SK-N-SH treated with all-trans-retinoic acid at 6 μM for 48 hours (cell line): ENCODE results near the gene TOR1A.
"Not testable (repeated sequence)": the region's sequence is repeated elsewhere in the genome, so short reads cannot be mapped to it uniquely, and the experiment has no call there.

ENCODE experiments used
- ATAC-seq: fragments of 200-7000 bp; cut with Tn5 transposase; 3 replicates; pipeline ENCODE4 v1.9.1; 2020; ENCODE audit warnings: mild to moderate bottlenecking, moderate library complexity
- ARNTL ChIP-seq: fragments of 450-650 bp; formaldehyde crosslinking; IDR thresholded peaks from 2 replicates; pipeline ENCODE4 v1.5.0; 2020; ENCODE audit warnings: low read depth, mild to moderate bottlenecking, moderate library complexity, borderline replicate concordance
- BACH2 ChIP-seq: fragments of 250-450 bp; sonication (Bioruptor Pico); IDR thresholded peaks from 2 replicates; pipeline ENCODE4 v1.9.0; 2021; ENCODE audit warnings: mild to moderate bottlenecking, borderline replicate concordance
- CREB5 ChIP-seq: fragments of 250-450 bp; sonication (Bioruptor Pico); IDR thresholded peaks from 2 replicates; pipeline ENCODE4 v1.5.1; 2020; ENCODE audit warnings: low read depth, mild to moderate bottlenecking, moderate library complexity
- CSDC2 ChIP-seq: fragments of 250-450 bp; sonication (Bioruptor Pico); IDR thresholded peaks from 2 replicates; pipeline ENCODE4 v1.5.0; 2020; ENCODE audit warnings: mild to moderate bottlenecking, moderate library complexity
- CSRNP3 ChIP-seq: fragments of 250-450 bp; sonication (Bioruptor Pico); IDR thresholded peaks from 2 replicates; pipeline ENCODE4 v1.5.1; 2021; ENCODE audit warnings: mild to moderate bottlenecking, moderate library complexity
- GLIS3 ChIP-seq: fragments of 250-450 bp; sonication (Bioruptor Pico); IDR thresholded peaks from 2 replicates; pipeline ENCODE4 v1.5.0; 2020; ENCODE audit warnings: mild to moderate bottlenecking, moderate library complexity
- ISL1 ChIP-seq: fragments of 250-450 bp; sonication (Bioruptor Pico); IDR thresholded peaks from 2 replicates; pipeline ENCODE4 v2.1.2; 2022; ENCODE audit warnings: mild to moderate bottlenecking, moderate library complexity
- PATZ1 ChIP-seq: fragments of 250-450 bp; sonication (Bioruptor Pico); IDR thresholded peaks from 2 replicates; pipeline ENCODE4 v1.8.0; 2020; ENCODE audit warnings: mild to moderate bottlenecking, moderate library complexity, borderline replicate concordance
- POU6F1 ChIP-seq: fragments of 250-450 bp; sonication (Bioruptor Pico); IDR thresholded peaks from 2 replicates; pipeline ENCODE4 v1.8.0; 2021; ENCODE audit warnings: low read depth, mild to moderate bottlenecking, moderate library complexity, borderline replicate concordance
- PPARA ChIP-seq: fragments of 250-450 bp; sonication (Bioruptor Pico); IDR thresholded peaks from 2 replicates; pipeline ENCODE4 v1.5.0; 2020; ENCODE audit warnings: mild to moderate bottlenecking, borderline replicate concordance
- RARB ChIP-seq: fragments of 250-450 bp; sonication (Bioruptor Pico); IDR thresholded peaks from 2 replicates; pipeline ENCODE4 v1.8.0; 2021; ENCODE audit warnings: mild to moderate bottlenecking, moderate library complexity
- SNAI2 ChIP-seq: fragments of 250-450 bp; sonication (Bioruptor Pico); IDR thresholded peaks from 2 replicates; pipeline ENCODE4 v1.5.0; 2020; ENCODE audit warnings: mild to moderate bottlenecking, moderate library complexity
- TCF4 ChIP-seq: fragments of 250-450 bp; sonication (Bioruptor Pico); IDR thresholded peaks from 2 replicates; pipeline ENCODE4 v1.8.0; 2021; ENCODE audit warnings: mild to moderate bottlenecking, moderate library complexity, borderline replicate concordance
- ZC3H10 ChIP-seq: fragments of 250-450 bp; sonication (Bioruptor Pico); IDR thresholded peaks from 2 replicates; pipeline ENCODE4 v1.5.1; 2021; ENCODE audit warnings: mild to moderate bottlenecking, moderate library complexity
- ZFP3 ChIP-seq: fragments of 250-450 bp; sonication (Bioruptor Pico); IDR thresholded peaks from 2 replicates; pipeline ENCODE4 v1.5.0; 2020; ENCODE audit warnings: mild to moderate bottlenecking, moderate library complexity
- ZFP30 ChIP-seq: fragments of 450-650 bp; formaldehyde crosslinking; IDR thresholded peaks from 2 replicates; pipeline ENCODE4 v1.5.0; 2022; ENCODE audit warnings: mild to moderate bottlenecking, moderate library complexity
- ZNF565 ChIP-seq: fragments of 450-650 bp; formaldehyde crosslinking; conservative IDR thresholded peaks from 2 replicates; pipeline ENCODE4 v1.5.0; 2020; ENCODE audit warnings: low read depth, mild to moderate bottlenecking, moderate library complexity
- ZNF70 ChIP-seq: fragments of 450-650 bp; formaldehyde crosslinking; IDR thresholded peaks from 2 replicates; pipeline ENCODE4 v1.5.0; 2020; ENCODE audit warnings: mild to moderate bottlenecking, moderate library complexity
- ZNF8 ChIP-seq: fragments of 450-650 bp; formaldehyde crosslinking; IDR thresholded peaks from 2 replicates; pipeline ENCODE4 v1.5.0; 2020; ENCODE audit warnings: mild to moderate bottlenecking, moderate library complexity

The TOR1A gene

GRCh38 chr9:129794549-129794948 is 29.4 kb downstream of the TOR1A start:
- TF ChIP-seq PPARA (CRISPR knock-in tag), result no peak
- no peak for TF ChIP-seq ZC3H10
- TF ChIP-seq GLIS3 (CRISPR knock-in tag), result no peak
- no peak for TF ChIP-seq ZFP3 (CRISPR knock-in tag)
- no peak for TF ChIP-seq ZNF565 (CRISPR knock-in tag)
- TF ChIP-seq SNAI2 (CRISPR knock-in tag), result no peak
- no peak for TF ChIP-seq CSDC2
- no peak for TF ChIP-seq RARB (CRISPR knock-in tag)
- TF ChIP-seq ARNTL, result no peak
- no peak for TF ChIP-seq ISL1
- TF ChIP-seq POU6F1 (CRISPR knock-in tag), result no peak
- TF ChIP-seq PATZ1 (CRISPR knock-in tag), result no peak
- no peak for TF ChIP-seq ZNF8 (CRISPR knock-in tag)
- no peak for ATAC-seq

GRCh38 chr9:129786481-129786880 is 37.5 kb downstream of the TOR1A start:
- ATAC-seq, result no peak
- no peak for TF ChIP-seq ZFP3 (CRISPR knock-in tag)
- TF ChIP-seq CSDC2, result no peak

GRCh38 chr9:129785866-129786265 is 38.1 kb downstream of the TOR1A start:
- ATAC-seq, result no peak
- TF ChIP-seq POU6F1 (CRISPR knock-in tag) (no peak), CSRNP3 (CRISPR knock-in tag) (no peak), ZNF8 (CRISPR knock-in tag) (no peak), CREB5 (CRISPR knock-in tag) (no peak), ARNTL (no peak)

GRCh38 chr9:129784970-129785369 is 39.0 kb downstream of the TOR1A start:
- ATAC-seq, result not testable (repeated sequence)

GRCh38 chr9:129783516-129784361 is 40.2 kb downstream of the TOR1A start:
- peak; percentile 98 for ATAC-seq
- TF ChIP-seq ZFP3 (CRISPR knock-in tag) (no peak), PPARA (CRISPR knock-in tag) (no peak), BACH2 (CRISPR knock-in tag) (no peak), ISL1 (no peak), PATZ1 (CRISPR knock-in tag) (no peak), ZNF70 (no peak), ZFP30 (CRISPR knock-in tag) (no peak), CSDC2 (no peak), CREB5 (CRISPR knock-in tag) (no peak), ZNF565 (CRISPR knock-in tag) (no peak), TCF4 (no peak)
